HepG2 (cell line): ENCODE data around the gene CLEC20A. TPM values are rescaled to one million over a fixed set of nuclear protein-coding genes. Genes with fewer than 3 reads are reported as not detected.

Experiments used
- AFF4 ChIP-seq: sonication (generic); formaldehyde crosslinking; IDR thresholded peaks from 2 replicates; pipeline ENCODE4 v1.4.0; 2020; ENCODE audit warnings: missing genetic modification reagents
- ASH2L ChIP-seq: fragments of 300-600, 200-600 bp; sonication (generic); IDR thresholded peaks from 2 replicates; pipeline ENCODE4 v1.7.0; 2017; ENCODE audit warnings: low read depth, mild to moderate bottlenecking, moderate library complexity, mixed read lengths, low read length; ENCODE audit not compliant: insufficient read length
- CAMTA2 ChIP-seq: sonication (generic); formaldehyde crosslinking; IDR thresholded peaks from 2 replicates; pipeline ENCODE4 v1.4.0; 2020; ENCODE audit warnings: mild to moderate bottlenecking, missing genetic modification reagents, borderline replicate concordance
- ESRRA ChIP-seq: sonication (generic); formaldehyde crosslinking; IDR thresholded peaks from 2 replicates; pipeline ENCODE4 v1.5.1; 2020; ENCODE audit warnings: mild to moderate bottlenecking, low read depth, missing genetic modification reagents
- HHEX ChIP-seq: IDR thresholded peaks from 2 replicates; pipeline ENCODE4 v1.6.1; 2016; ENCODE audit warnings: control low read depth
- HOXA3 ChIP-seq: sonication (generic); formaldehyde crosslinking; IDR thresholded peaks from 2 replicates; pipeline ENCODE4 v1.5.0; 2020; ENCODE audit warnings: missing genetic modification reagents
- JUND ChIP-seq: sonication (generic); formaldehyde crosslinking; IDR thresholded peaks from 2 replicates; pipeline ENCODE4 v1.8.0; 2022; ENCODE audit warnings: mild to moderate bottlenecking, missing genetic modification reagents
- PHB2 ChIP-seq: fragments of 450-650 bp; IDR thresholded peaks from 2 replicates; pipeline ENCODE4 v1.6.1; 2018; ENCODE audit not compliant: partially characterized antibody
- PHF5A ChIP-seq: IDR thresholded peaks from one replicate; pipeline ENCODE4 v1.6.1; 2018; ENCODE audit warnings: low read depth, missing genetic modification reagents; ENCODE audit not compliant: unreplicated experiment
- POLR2A ChIP-seq, 2 experiments: IDR thresholded peaks; 2 replicates each; pipeline ENCODE4 v1.6.1; 2011; ENCODE audit warnings: low read depth in 2 of 2, low read length in 2 of 2, mild to moderate bottlenecking in 1 of 2, moderate library complexity in 1 of 2; ENCODE audit not compliant: insufficient read depth in 1 of 2
- REPIN1 ChIP-seq: sonication (generic); formaldehyde crosslinking; IDR thresholded peaks from 2 replicates; pipeline ENCODE4 v1.8.0; 2022; ENCODE audit warnings: missing genetic modification reagents, low read depth, mild to moderate bottlenecking, borderline replicate concordance
- RFX1 ChIP-seq: fragments of 450-650 bp; IDR thresholded peaks from 2 replicates; pipeline ENCODE4 v1.6.1; 2017
- RNF2 ChIP-seq: fragments of 450-650 bp; conservative IDR thresholded peaks from 2 replicates; pipeline ENCODE4 v1.6.1; 2016; ENCODE audit warnings: low read depth
- SAP130 ChIP-seq: IDR thresholded peaks from 2 replicates; pipeline ENCODE4 v1.6.1; 2016; ENCODE audit warnings: low read depth
- SMAD1 ChIP-seq: sonication (generic); formaldehyde crosslinking; IDR thresholded peaks from 2 replicates; pipeline ENCODE4 v1.4.0; 2020; ENCODE audit warnings: missing genetic modification reagents, low read depth, mild to moderate bottlenecking, borderline replicate concordance
- SPEN ChIP-seq: sonication (generic); formaldehyde crosslinking; IDR thresholded peaks from 2 replicates; pipeline ENCODE4 v1.5.1; 2020; ENCODE audit warnings: low read depth, mild to moderate bottlenecking, missing genetic modification reagents
- TBP ChIP-seq: sonication (generic); formaldehyde crosslinking; IDR thresholded peaks from 2 replicates; pipeline ENCODE4 v1.5.0; 2020; ENCODE audit warnings: missing genetic modification reagents
- TCF12 ChIP-seq, 2 experiments: fragments of 450-650 bp in 1 of 2; sonication (generic) in 1 of 2; formaldehyde crosslinking in 1 of 2; IDR thresholded peaks; 2 replicates each; pipeline versions ENCODE4 v1.6.1 to v1.8.0; 2017 to 2022; ENCODE audit warnings: antibody characterized with exemption in 1 of 2, mild to moderate bottlenecking in 1 of 2, missing genetic modification reagents in 1 of 2, moderate library complexity in 1 of 2
- THYN1 ChIP-seq: sonication (generic); formaldehyde crosslinking; IDR thresholded peaks from 2 replicates; pipeline ENCODE4 v1.8.1; 2023; ENCODE audit warnings: low read depth, mild to moderate bottlenecking, moderate library complexity, missing genetic modification reagents, borderline replicate concordance
- TSC22D2 ChIP-seq: sonication (generic); formaldehyde crosslinking; IDR thresholded peaks from 2 replicates; pipeline ENCODE4 v1.5.1; 2020; ENCODE audit warnings: missing genetic modification reagents, mild to moderate bottlenecking, borderline replicate concordance
- ZBTB26 ChIP-seq: IDR thresholded peaks from 2 replicates; pipeline ENCODE4 v1.6.1; 2016; ENCODE audit warnings: missing compliant biosample characterization, missing genetic modification reagents, borderline replicate concordance
- ZMAT5 ChIP-seq: sonication (generic); formaldehyde crosslinking; IDR thresholded peaks from 2 replicates; pipeline ENCODE4 v1.5.0; 2020; ENCODE audit warnings: mild to moderate bottlenecking, low read depth, missing genetic modification reagents, borderline replicate concordance
- ZNF30 ChIP-seq: sonication (generic); formaldehyde crosslinking; IDR thresholded peaks from 2 replicates; pipeline ENCODE4 v1.5.0; 2020; ENCODE audit warnings: mild to moderate bottlenecking, missing genetic modification reagents
- ZNF749 ChIP-seq: sonication (generic); formaldehyde crosslinking; IDR thresholded peaks from 2 replicates; pipeline ENCODE4 v1.8.0; 2022; ENCODE audit warnings: mild to moderate bottlenecking, missing genetic modification reagents, moderate library complexity, borderline replicate concordance
- ZNF792 ChIP-seq: IDR thresholded peaks from 2 replicates; pipeline ENCODE4 v1.6.1; 2016
- ZSCAN21 ChIP-seq: sonication (generic); formaldehyde crosslinking; IDR thresholded peaks from 2 replicates; pipeline ENCODE4 v1.8.0; 2022; ENCODE audit warnings: mild to moderate bottlenecking, missing genetic modification reagents, moderate library complexity, borderline replicate concordance
- polyA plus RNA-seq, 8 experiments: library from polyadenylated mRNA; depleted of rRNA in 3 of 8; stranded (reverse) in 7 of 8; unstranded in 1 of 8; fragments of >200 nt; fragmentation: Illumina TruSeq in 4 of 8; extraction: Trizol in 4 of 8; gene quantifications; 2 replicates each; pipeline versions ENCODE4 v1.2.1 to v1.2.3, GENCODE V29; 2011 to 2016; ENCODE audit warnings: low read depth in 4 of 8, missing spikeins in 1 of 8, mixed read lengths in 1 of 8; ENCODE audit not compliant: insufficient read depth in 1 of 8
- total RNA-seq, 5 experiments: library from RNA; depleted of rRNA; stranded (reverse); fragments of >200 nt; fragmentation: Illumina TruSeq; extraction: Trizol; gene quantifications; 2 replicates each; pipeline ENCODE4 v1.2.3, GENCODE V29; 2016; ENCODE audit warnings: low read depth in 1 of 5

The CLEC20A gene
- total and polyA plus RNA-seq, 2 of the 13 experiments (the other 11 are each of a cell fraction or from before 2014, with no cell fraction given): not detected

GRCh38 chr1:178542554-178543289 lies 46.0 kb upstream of the CLEC20A start (continued):
- TF ChIP-seq REPIN1 (peak; percentile 19), AFF4 (CRISPR knock-in tag) (no peak), SPEN (CRISPR knock-in tag) (0 out of 2 replicates have a peak, but pooled peaks have one; percentile 44), TCF12 (IDR thresholded peaks at IDR 0.05) (no peak), TCF12 (CRISPR knock-in tag; IDR thresholded peaks at IDR 0.05) (no peak), ZNF792 (no peak), PHF5A (CRISPR knock-in tag) (no peak), JUND (CRISPR knock-in tag) (no peak), ZSCAN21 (CRISPR knock-in tag) (peak; percentile 40), HHEX (CRISPR knock-in tag) (no peak), ZMAT5 (no peak), SAP130 (CRISPR knock-in tag) (no peak), SMAD1 (CRISPR knock-in tag) (0 out of 2 replicates have a peak, but pooled peaks have one; percentile 61), PHB2 (no peak), POLR2A (IDR thresholded peaks at IDR 0.05; ENCODE audit: insufficient read depth in 1 of 2, low read depth in 2 of 2, low read length in 2 of 2) (no peak; a peak in 1 of 4 replicates), ZBTB26 (CRISPR knock-in tag) (no peak), TBP (CRISPR knock-in tag) (no peak), THYN1 (no peak), ZNF30 (CRISPR knock-in tag) (no peak), CAMTA2 (CRISPR knock-in tag) (no peak; the same call in 1 of the 2 replicates), ASH2L (no peak), ZNF749 (CRISPR knock-in tag) (no peak), HOXA3 (no peak), RNF2 (no peak), RFX1 (no peak), ESRRA (CRISPR knock-in tag) (no peak), TSC22D2 (CRISPR knock-in tag) (no peak)
